ENCODE results near the gene CHTOP.
"Not testable (repeated sequence)": the region's sequence is repeated elsewhere in the genome, so short reads cannot be mapped to it uniquely, and the experiment has no call there.

CHTOP gene

GRCh38 chr1:153633754-153634665 lies at the start of gene CHTOP:
CHTOP (plus strand) TSS chr1:153634066; CDS start chr1:153636589, 2,523 bp downstream.
- peak within 1 kb of the TSS; percentile 99 for H3K27ac Mint-ChIP-seq
- ATAC-seq: peak; percentile 97
- H3K36me3 Mint-ChIP-seq: peaks cover 31% of the 10 kb centered on the region
- peaks cover 4% of the 10 kb centered on the region for H3K9me3 Mint-ChIP-seq
- H3K27me3 Mint-ChIP-seq: no peaks in the 10 kb centered on the region
- H3K4me1 Mint-ChIP-seq: peaks cover 41% of the 10 kb centered on the region
- peak within 1 kb of the TSS; percentile 93 for H3K4me3 Mint-ChIP-seq

GRCh38 chr1:153585006-153585405 lies 48.9 kb upstream of the CHTOP start:
- Mint-ChIP-seq H3K9me3 (no peaks in the 10 kb centered on the region), H3K4me1 (no peaks in the 10 kb centered on the region), H3K36me3 (no peaks in the 10 kb centered on the region), H3K27ac (no peak overlapping the region), H3K4me3 (no peak overlapping the region), H3K27me3 (no peaks in the 10 kb centered on the region)
- no peak for ATAC-seq

GRCh38 chr1:153586347-153586746 lies 47.5 kb upstream of the CHTOP start:
- H3K4me1 Mint-ChIP-seq: no peaks in the 10 kb centered on the region
- H3K9me3 Mint-ChIP-seq: no peaks in the 10 kb centered on the region
- H3K27me3 Mint-ChIP-seq: no peaks in the 10 kb centered on the region
- no peaks in the 10 kb centered on the region for H3K36me3 Mint-ChIP-seq
- H3K27ac Mint-ChIP-seq: no peak overlapping the region
- no peak for ATAC-seq
- no peak overlapping the region for H3K4me3 Mint-ChIP-seq

GRCh38 chr1:153587314-153587713 lies 46.6 kb upstream of the CHTOP start:
- H3K4me1 Mint-ChIP-seq: no peaks in the 10 kb centered on the region
- H3K27ac Mint-ChIP-seq: no peak overlapping the region
- no peaks in the 10 kb centered on the region for H3K27me3 Mint-ChIP-seq
- no peak for ATAC-seq
- no peaks in the 10 kb centered on the region for H3K36me3 Mint-ChIP-seq
- H3K9me3 Mint-ChIP-seq: no peaks in the 10 kb centered on the region
- H3K4me3 Mint-ChIP-seq: no peak overlapping the region

- not testable (repeated sequence) for H3K9me3 Mint-ChIP-seq, H3K27ac Mint-ChIP-seq, H3K4me3 Mint-ChIP-seq, H3K36me3 Mint-ChIP-seq, H3K4me1 Mint-ChIP-seq, ATAC-seq, H3K27me3 Mint-ChIP-seq
These were observed 45.8 kb upstream of the CHTOP start for GRCh38 chr1:153588033-153588432.

GRCh38 chr1:153588482-153588881 lies 45.4 kb upstream of the CHTOP start:
- Mint-ChIP-seq H3K36me3 (no peaks in the 10 kb centered on the region), H3K27ac (no peak overlapping the region), H3K4me3 (no peak overlapping the region), H3K4me1 (no peaks in the 10 kb centered on the region), H3K9me3 (no peaks in the 10 kb centered on the region), H3K27me3 (no peaks in the 10 kb centered on the region)
- ATAC-seq: no peak

- Mint-ChIP-seq H3K9me3 (no peaks in the 10 kb centered on the region), H3K36me3 (no peaks in the 10 kb centered on the region), H3K27ac (no peak overlapping the region), H3K27me3 (no peaks in the 10 kb centered on the region), H3K4me3 (no peak overlapping the region), H3K4me1 (peaks cover 9% of the 10 kb centered on the region)
- ATAC-seq: no peak
These were observed 41.1 kb upstream of the CHTOP start for GRCh38 chr1:153592748-153593147.

GRCh38 chr1:153597206-153597605 lies 36.7 kb upstream of the CHTOP start:
- H3K36me3 Mint-ChIP-seq: no peaks in the 10 kb centered on the region
- H3K4me3 Mint-ChIP-seq: no peak overlapping the region
- H3K27me3 Mint-ChIP-seq: no peaks in the 10 kb centered on the region
- peak overlapping the region; percentile 97 for H3K27ac Mint-ChIP-seq
- H3K4me1 Mint-ChIP-seq: peaks cover 35% of the 10 kb centered on the region
- no peaks in the 10 kb centered on the region for H3K9me3 Mint-ChIP-seq
- ATAC-seq: peak; percentile 50

GRCh38 chr1:153598309-153599172 lies 35.3 kb upstream of the CHTOP start:
- ATAC-seq: peak; percentile 99
- no peaks in the 10 kb centered on the region for H3K27me3 Mint-ChIP-seq
- no peaks in the 10 kb centered on the region for H3K9me3 Mint-ChIP-seq
- H3K4me1 Mint-ChIP-seq: peaks cover 38% of the 10 kb centered on the region
- H3K4me3 Mint-ChIP-seq: peak overlapping the region; percentile 40
- H3K36me3 Mint-ChIP-seq: no peaks in the 10 kb centered on the region
- H3K27ac Mint-ChIP-seq: peak overlapping the region; percentile 97

GRCh38 chr1:153599847-153600246 lies 34.0 kb upstream of the CHTOP start:
- Mint-ChIP-seq H3K27ac (peak overlapping the region; percentile 58), H3K4me1 (peaks cover 38% of the 10 kb centered on the region), H3K9me3 (no peaks in the 10 kb centered on the region), H3K27me3 (no peaks in the 10 kb centered on the region), H3K36me3 (no peaks in the 10 kb centered on the region), H3K4me3 (no peak overlapping the region)
- ATAC-seq: no peak

- H3K4me3 Mint-ChIP-seq: no peak overlapping the region
- ATAC-seq: no peak
- H3K36me3 Mint-ChIP-seq: no peaks in the 10 kb centered on the region
- H3K27ac Mint-ChIP-seq: peak overlapping the region; percentile 18
- H3K9me3 Mint-ChIP-seq: peaks cover 2% of the 10 kb centered on the region
- H3K4me1 Mint-ChIP-seq: peaks cover 52% of the 10 kb centered on the region
- H3K27me3 Mint-ChIP-seq: no peaks in the 10 kb centered on the region
These were observed 31.1 kb upstream of the CHTOP start for GRCh38 chr1:153602749-153603148.

GRCh38 chr1:153606194-153606593 lies 27.7 kb upstream of the CHTOP start:
- Mint-ChIP-seq H3K9me3 (peaks cover 2% of the 10 kb centered on the region), H3K4me3 (no peak overlapping the region), H3K27ac (peak overlapping the region; percentile 74), H3K4me1 (peaks cover 33% of the 10 kb centered on the region), H3K27me3 (no peaks in the 10 kb centered on the region), H3K36me3 (no peaks in the 10 kb centered on the region)
- ATAC-seq: no peak

- no peak for ATAC-seq
- Mint-ChIP-seq H3K27me3 (no peaks in the 10 kb centered on the region), H3K4me3 (no peak overlapping the region), H3K9me3 (peaks cover 2% of the 10 kb centered on the region), H3K36me3 (no peaks in the 10 kb centered on the region), H3K27ac (peak overlapping the region; percentile 74), H3K4me1 (peaks cover 29% of the 10 kb centered on the region)
These were observed 26.5 kb upstream of the CHTOP start for GRCh38 chr1:153607381-153607780.

GRCh38 chr1:153608089-153608682 lies 25.7 kb upstream of the CHTOP start:
- Mint-ChIP-seq H3K36me3 (no peaks in the 10 kb centered on the region), H3K27ac (no peak overlapping the region)

More at GRCh38 chr1:153608089-153608682, 25.7 kb upstream of the CHTOP start:
- H3K9me3 Mint-ChIP-seq: peaks cover 2% of the 10 kb centered on the region
- H3K4me3 Mint-ChIP-seq: no peak overlapping the region
- H3K4me1 Mint-ChIP-seq: peaks cover 28% of the 10 kb centered on the region
- H3K27me3 Mint-ChIP-seq: no peaks in the 10 kb centered on the region
- no peak for ATAC-seq
